Neural crest cell (in vitro differentiated cells): ENCODE results near the gene TMEM208. TPM values are rescaled to one million over a fixed set of nuclear protein-coding genes. Genes with fewer than 3 reads are reported as not detected.

Source experiments
- DNase-seq: peaks from one replicate; pipeline ENCODE4 v3.0.0; 2021; ENCODE audit warnings: low read depth, mixed read lengths, low spot score
- H3K27ac Mint-ChIP-seq: one replicate; pipeline ENCODE4 v1.8.0; 2021; ENCODE audit warnings: mild to moderate bottlenecking, mixed read lengths; ENCODE audit not compliant: unreplicated experiment
- H3K27me3 Mint-ChIP-seq: 2 replicates; pipeline ENCODE4 v1.8.0; 2021; ENCODE audit warnings: low read depth, mild to moderate bottlenecking, mixed read lengths
- H3K36me3 Mint-ChIP-seq: 2 replicates; pipeline ENCODE4 v1.8.0; 2021; ENCODE audit warnings: low read depth, mild to moderate bottlenecking, mixed read lengths
- H3K4me1 Mint-ChIP-seq: 2 replicates; pipeline ENCODE4 v1.8.0; 2021; ENCODE audit warnings: mixed read lengths
- H3K4me3 Mint-ChIP-seq: one replicate; pipeline ENCODE4 v1.8.0; 2021; ENCODE audit warnings: mild to moderate bottlenecking, mixed read lengths
- H3K9me3 Mint-ChIP-seq: 2 replicates; pipeline ENCODE4 v1.8.0; 2021; ENCODE audit warnings: mixed read lengths
- CTCF ChIP-seq: fragments of 200-600 bp; sonication (generic); conservative IDR thresholded peaks from 2 replicates; pipeline ENCODE4 v1.5.0; 2021; ENCODE audit warnings: antibody characterized with exemption, mild to moderate bottlenecking
- total RNA-seq: library from RNA; stranded (reverse); gene quantifications from 2 replicates; pipeline ENCODE4 v1.2.1, GENCODE V29; 2021

TMEM208 gene
- total RNA-seq, 1 donor from 2014 or later: 35.7 TPM

- H3K27ac Mint-ChIP-seq: no peak overlapping the region
Observed at GRCh38 chr16:67250045-67250327, 23.1 kb downstream of the TMEM208 start.

GRCh38 chr16:67252609-67253497, 25.9 kb downstream of the TMEM208 start:
- DNase-seq: no peak
- peaks cover 17% of the 10 kb centered on the region for H3K4me1 Mint-ChIP-seq
- no peaks in the 10 kb centered on the region for H3K9me3 Mint-ChIP-seq
- peaks cover 33% of the 10 kb centered on the region for H3K27me3 Mint-ChIP-seq
- peak overlapping the region; percentile 58 for H3K4me3 Mint-ChIP-seq
- H3K27ac Mint-ChIP-seq: no peak overlapping the region
- H3K36me3 Mint-ChIP-seq: no peaks in the 10 kb centered on the region
- TF ChIP-seq CTCF: no peak

More at GRCh38 chr16:67250045-67250327, 23.1 kb downstream of the TMEM208 start:
- DNase-seq: no peak
- Mint-ChIP-seq H3K4me1 (peaks cover 31% of the 10 kb centered on the region), H3K4me3 (peak overlapping the region; percentile 90), H3K9me3 (no peaks in the 10 kb centered on the region), H3K27me3 (peaks cover 38% of the 10 kb centered on the region), H3K36me3 (no peaks in the 10 kb centered on the region)
- no peak for TF ChIP-seq CTCF

GRCh38 chr16:67254801-67255552, 28.0 kb downstream of the TMEM208 start:
- peaks cover 14% of the 10 kb centered on the region for H3K27me3 Mint-ChIP-seq
- peaks cover 4% of the 10 kb centered on the region for H3K4me1 Mint-ChIP-seq
- H3K9me3 Mint-ChIP-seq: no peaks in the 10 kb centered on the region
- H3K4me3 Mint-ChIP-seq: peak overlapping the region; percentile 38
- H3K36me3 Mint-ChIP-seq: no peaks in the 10 kb centered on the region
- TF ChIP-seq CTCF: no peak
- no peak overlapping the region for H3K27ac Mint-ChIP-seq
- no peak for DNase-seq

GRCh38 chr16:67255553-67256221, 28.8 kb downstream of the TMEM208 start:
- Mint-ChIP-seq H3K4me3 (peak overlapping the region; percentile 38), H3K9me3 (no peaks in the 10 kb centered on the region), H3K4me1 (no peaks in the 10 kb centered on the region), H3K27me3 (peaks cover 7% of the 10 kb centered on the region), H3K27ac (no peak overlapping the region), H3K36me3 (no peaks in the 10 kb centered on the region)
- no peak for DNase-seq
- no peak for TF ChIP-seq CTCF

- H3K36me3 Mint-ChIP-seq: no peaks in the 10 kb centered on the region
- no peak for TF ChIP-seq CTCF
- H3K27me3 Mint-ChIP-seq: peaks cover 3% of the 10 kb centered on the region
- DNase-seq: no peak
- H3K4me3 Mint-ChIP-seq: no peak overlapping the region
- peak overlapping the region; percentile 81 for H3K27ac Mint-ChIP-seq
- no peaks in the 10 kb centered on the region for H3K4me1 Mint-ChIP-seq
- H3K9me3 Mint-ChIP-seq: no peaks in the 10 kb centered on the region
Observed at GRCh38 chr16:67256701-67257230, 29.8 kb downstream of the TMEM208 start.
